Liver (tissue), 9 donors: Measurements from ENCODE around the gene RAPGEF2. TPM values are rescaled to one million over a fixed set of nuclear protein-coding genes. Genes with fewer than 3 reads are reported as not detected.
"Not testable (repeated sequence)": the region's sequence is repeated elsewhere in the genome, so short reads cannot be mapped to it uniquely, and the experiment has no call there.

Experiments
- DNase-seq: peaks from one replicate; pipeline ENCODE4 v3.0.0-alpha.2; 2017; ENCODE audit warnings: low spot score
- H3K27ac ChIP-seq, 2 donors: one replicate each; pipeline ENCODE4 v1.7.0; 2013; ENCODE audit warnings: inconsistent platforms in 2 of 2, low read length in 2 of 2, control low read depth in 1 of 2, low read depth in 1 of 2, mild to moderate bottlenecking in 1 of 2
- H3K27me3 ChIP-seq, 4 donors: one replicate each; pipeline versions ENCODE4 v1.6.1 to v1.7.0; 2013; ENCODE audit warnings: low read length in 3 of 4, inconsistent platforms in 1 of 4, mild to moderate bottlenecking in 1 of 4, moderate library complexity in 1 of 4; ENCODE audit not compliant: control insufficient read depth in 4 of 4, insufficient read depth in 4 of 4
- H3K36me3 ChIP-seq, 4 donors: one replicate each; pipeline versions ENCODE4 v1.6.1 to v1.7.0; 2013; ENCODE audit warnings: low read length in 3 of 4, mild to moderate bottlenecking in 3 of 4, low read depth in 1 of 4, moderate library complexity in 1 of 4; ENCODE audit not compliant: control insufficient read depth in 4 of 4, insufficient read depth in 3 of 4
- H3K4me1 ChIP-seq, 4 donors: one replicate each; pipeline versions ENCODE4 v1.6.1 to v1.7.0; 2013; ENCODE audit warnings: low read length in 3 of 4, mild to moderate bottlenecking in 3 of 4, moderate library complexity in 1 of 4; ENCODE audit not compliant: control insufficient read depth in 4 of 4, insufficient read depth in 4 of 4
- H3K4me3 ChIP-seq, 3 donors: one replicate each; pipeline versions ENCODE4 v1.6.1 to v1.7.0; 2013; ENCODE audit warnings: low read length in 3 of 3, control low read depth in 1 of 3, low read depth in 1 of 3, mild to moderate bottlenecking in 1 of 3
- H3K9ac ChIP-seq, 2 donors: one replicate each; pipeline ENCODE4 v1.7.0; 2013; ENCODE audit warnings: low read length in 2 of 2, mild to moderate bottlenecking in 2 of 2, moderate library complexity in 2 of 2, control low read depth in 1 of 2, low read depth in 1 of 2
- H3K9me3 ChIP-seq, 4 donors: one replicate each; pipeline versions ENCODE4 v1.6.1 to v1.7.0; 2013; ENCODE audit warnings: low read length in 3 of 4; ENCODE audit not compliant: control insufficient read depth in 4 of 4
- ATF3 ChIP-seq: IDR thresholded peaks from 2 replicates; pipeline ENCODE4 v1.6.1; 2016; ENCODE audit warnings: antibody characterized with exemption
- FOXA1 ChIP-seq: IDR thresholded peaks from 2 replicates; pipeline ENCODE4 v1.6.1; 2016; ENCODE audit warnings: antibody characterized with exemption
- FOXA2 ChIP-seq: IDR thresholded peaks from 2 replicates; pipeline ENCODE4 v1.6.1; 2016; ENCODE audit warnings: antibody characterized with exemption
- GABPA ChIP-seq, 2 donors: IDR thresholded peaks in 1 of 2; conservative IDR thresholded peaks in 1 of 2; 2 replicates each; pipeline ENCODE4 v1.6.1; 2016; ENCODE audit warnings: antibody characterized with exemption in 2 of 2, mild to moderate bottlenecking in 1 of 2, moderate library complexity in 1 of 2
- HNF4A ChIP-seq, 2 donors: conservative IDR thresholded peaks; 2 replicates each; pipeline ENCODE4 v1.6.1; 2016; ENCODE audit warnings: antibody characterized with exemption in 2 of 2, mild to moderate bottlenecking in 2 of 2
- HNF4G ChIP-seq: IDR thresholded peaks from 2 replicates; pipeline ENCODE4 v1.6.1; 2016; ENCODE audit warnings: antibody characterized with exemption
- JUND ChIP-seq, 2 donors: IDR thresholded peaks; 2 replicates each; pipeline ENCODE4 v1.6.1; 2016; ENCODE audit warnings: antibody characterized with exemption in 2 of 2
- NR2F2 ChIP-seq: IDR thresholded peaks from 2 replicates; pipeline ENCODE4 v1.6.1; 2016; ENCODE audit warnings: antibody characterized with exemption
- RAD21 ChIP-seq, 2 donors: IDR thresholded peaks; 2 replicates each; pipeline ENCODE4 v1.6.1; 2016; ENCODE audit warnings: antibody characterized with exemption in 2 of 2, mild to moderate bottlenecking in 2 of 2
- RXRA ChIP-seq, 2 donors: IDR thresholded peaks; 2 replicates each; pipeline ENCODE4 v1.6.1; 2017 to 2018; ENCODE audit warnings: antibody characterized with exemption in 2 of 2, mild to moderate bottlenecking in 1 of 2
- TAF1 ChIP-seq: conservative IDR thresholded peaks from 2 replicates; pipeline ENCODE4 v1.6.1; 2016; ENCODE audit warnings: antibody characterized with exemption, mild to moderate bottlenecking
- YY1 ChIP-seq: IDR thresholded peaks from 2 replicates; pipeline ENCODE4 v1.6.1; 2016; ENCODE audit warnings: antibody characterized with exemption, mild to moderate bottlenecking
- ZBTB33 ChIP-seq: IDR thresholded peaks from 2 replicates; pipeline ENCODE4 v1.6.1; 2016; ENCODE audit warnings: antibody characterized with exemption
- WGBS: extraction: QIAGEN DNeasy Blood & Tissue Kit; methylation state at CpG from one replicate; pipeline ENCODE4 v1.1.7; 2013; 5-methylcytosine and 5-hydroxymethylcytosine counted together
- polyA plus RNA-seq, 2 donors: library from polyadenylated mRNA; stranded (reverse) in 1 of 2; unstranded in 1 of 2; fragments of 200-250 nt in 1 of 2; fragments of >200 nt in 1 of 2; fragmentation: Nextera tagmentation in 1 of 2; extraction: Ambion mirVana in 1 of 2; gene quantifications; one replicate each; pipeline versions ENCODE4 v1.2.1 to v1.2.3, GENCODE V29; 2013 to 2015
- total RNA-seq, 2 donors: library from RNA; depleted of rRNA; stranded (reverse); fragments of >200 nt; gene quantifications; one replicate each; pipeline ENCODE4 v1.2.3, GENCODE V29; 2014
- TF ChIP-seq, protein P1 (sequence below): fragments of 150-350 bp; IDR thresholded peaks from 2 replicates; pipeline ENCODE4 v1.5.1; 2017; ENCODE audit warnings: improper control_type of control experiment, low read depth, low read length; ENCODE audit not compliant: missing input control
- TF ChIP-seq, protein P2 (sequence below): IDR thresholded peaks from 2 replicates; pipeline ENCODE4 v1.6.1; 2016; ENCODE audit warnings: antibody characterized with exemption
- donor health status: healthy.
- donor health status: healthy.
- donor health status: healthy.
- donor health status: healthy.
- donor health status: healthy.

Gene RAPGEF2
- total and polyA plus RNA-seq, 4 donors = 7.3 to 90.4 (median 32.2) TPM

GRCh38 chr4:159161436-159161835 is 58.6 kb downstream of the RAPGEF2 start:
- DNase-seq, H3K27ac ChIP-seq, H3K9me3 ChIP-seq, H3K4me3 ChIP-seq, H3K9ac ChIP-seq, H3K27me3 ChIP-seq, H3K36me3 ChIP-seq: not testable (repeated sequence)
- 56% methylated on average over 3 of the region's 3 CpGs for WGBS
- H3K4me1 ChIP-seq = peaks cover 2 to 33% (median 11%) of the 10 kb centered on the region in 4 donors
- TF ChIP-seq HNF4A (conservative IDR thresholded peaks at IDR 0.05) = peak; percentile 62 to 76
- peak; percentile 37 to 47 for TF ChIP-seq RXRA (IDR thresholded peaks at IDR 0.05)
- peak in 1 of 2 donors; percentile 18 for TF ChIP-seq RAD21 (IDR thresholded peaks at IDR 0.05)

- no peaks in the 10 kb centered on the region for H3K27me3 ChIP-seq
- H3K9ac ChIP-seq = no peak overlapping the region
- no peak for DNase-seq
- H3K27ac ChIP-seq = no peak overlapping the region
- no peaks in the 10 kb centered on the region for H3K9me3 ChIP-seq
- TF ChIP-seq RXRA (IDR thresholded peaks at IDR 0.05) = no peak
- TF ChIP-seq FOXA2 = no peak
- H3K4me3 ChIP-seq = no peak overlapping the region
- H3K36me3 ChIP-seq = no peaks in the 10 kb centered on the region
- WGBS = 90% methylated on average over 1 of the region's 1 CpG
- H3K4me1 ChIP-seq = peaks cover 2 to 38% (median 11%) of the 10 kb centered on the region in 4 donors
Observed at GRCh38 chr4:159162576-159162975, 59.7 kb downstream of the RAPGEF2 start.

DNA sequence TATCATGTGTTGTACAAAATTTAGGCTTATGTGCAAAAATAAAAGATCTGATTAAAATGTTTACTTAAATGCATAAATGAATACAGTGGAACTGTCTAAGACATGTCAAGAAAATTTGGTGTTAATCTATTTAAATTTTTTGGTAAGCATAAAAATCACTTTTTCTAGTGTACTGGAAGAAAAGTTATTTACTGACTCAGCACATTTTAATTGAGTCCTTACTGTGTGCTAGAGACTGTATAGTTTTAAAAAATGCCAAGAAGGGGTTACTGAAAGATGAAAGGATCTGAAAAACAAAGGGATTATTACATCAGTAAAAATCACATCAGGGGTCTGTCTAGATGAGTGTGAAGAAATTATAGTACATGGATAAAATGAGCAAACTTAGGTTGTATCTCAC is 60.6 kb downstream of the RAPGEF2 start:
- no peak for DNase-seq
- no peak for TF ChIP-seq RXRA (IDR thresholded peaks at IDR 0.05)
- TF ChIP-seq ATF3 = no peak
- TF ChIP-seq NR2F2 = no peak
- TF ChIP-seq GABPA (IDR thresholded peaks at IDR 0.05 in 1 of 2, conservative IDR thresholded peaks at IDR 0.05 in 1 of 2) = no peak
- TF ChIP-seq, protein P1, sequence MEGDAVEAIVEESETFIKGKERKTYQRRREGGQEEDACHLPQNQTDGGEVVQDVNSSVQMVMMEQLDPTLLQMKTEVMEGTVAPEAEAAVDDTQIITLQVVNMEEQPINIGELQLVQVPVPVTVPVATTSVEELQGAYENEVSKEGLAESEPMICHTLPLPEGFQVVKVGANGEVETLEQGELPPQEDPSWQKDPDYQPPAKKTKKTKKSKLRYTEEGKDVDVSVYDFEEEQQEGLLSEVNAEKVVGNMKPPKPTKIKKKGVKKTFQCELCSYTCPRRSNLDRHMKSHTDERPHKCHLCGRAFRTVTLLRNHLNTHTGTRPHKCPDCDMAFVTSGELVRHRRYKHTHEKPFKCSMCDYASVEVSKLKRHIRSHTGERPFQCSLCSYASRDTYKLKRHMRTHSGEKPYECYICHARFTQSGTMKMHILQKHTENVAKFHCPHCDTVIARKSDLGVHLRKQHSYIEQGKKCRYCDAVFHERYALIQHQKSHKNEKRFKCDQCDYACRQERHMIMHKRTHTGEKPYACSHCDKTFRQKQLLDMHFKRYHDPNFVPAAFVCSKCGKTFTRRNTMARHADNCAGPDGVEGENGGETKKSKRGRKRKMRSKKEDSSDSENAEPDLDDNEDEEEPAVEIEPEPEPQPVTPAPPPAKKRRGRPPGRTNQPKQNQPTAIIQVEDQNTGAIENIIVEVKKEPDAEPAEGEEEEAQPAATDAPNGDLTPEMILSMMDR = no peak
- TF ChIP-seq, protein P2, sequence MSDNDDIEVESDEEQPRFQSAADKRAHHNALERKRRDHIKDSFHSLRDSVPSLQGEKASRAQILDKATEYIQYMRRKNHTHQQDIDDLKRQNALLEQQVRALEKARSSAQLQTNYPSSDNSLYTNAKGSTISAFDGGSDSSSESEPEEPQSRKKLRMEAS = no peak
- TF ChIP-seq HNF4A (conservative IDR thresholded peaks at IDR 0.05) = no peak
- no peak for TF ChIP-seq TAF1
- TF ChIP-seq JUND (IDR thresholded peaks at IDR 0.05) = no peak
- TF ChIP-seq YY1 = no peak
- TF ChIP-seq HNF4G = no peak
- TF ChIP-seq ZBTB33 = no peak
- TF ChIP-seq FOXA2 = no peak
- TF ChIP-seq FOXA1 = no peak
- no peak overlapping the region for H3K9ac ChIP-seq
- no peak overlapping the region for H3K27ac ChIP-seq
- no peaks in the 10 kb centered on the region for H3K9me3 ChIP-seq
- peaks cover 4 to 36% (median 10%) of the 10 kb centered on the region in 4 donors for H3K4me1 ChIP-seq
- H3K4me3 ChIP-seq = no peak overlapping the region
- H3K27me3 ChIP-seq = no peaks in the 10 kb centered on the region
- no peaks in the 10 kb centered on the region for H3K36me3 ChIP-seq
